HEK293 (cell line): ENCODE measurements around the gene CYP24A1.

Experiments
- YY1 ChIP-seq: fragments of 450-650 bp; formaldehyde crosslinking; IDR thresholded peaks from 2 replicates; pipeline ENCODE4 v1.5.1; 2018; ENCODE audit warnings: missing biosample characterization, missing genetic modification characterization
- ZBTB48 ChIP-seq: fragments of 450-650 bp; formaldehyde crosslinking; IDR thresholded peaks from 2 replicates; pipeline ENCODE4 v1.5.1; 2016; ENCODE audit warnings: missing biosample characterization, missing genetic modification characterization
- ZNF311 ChIP-seq: fragments of 450-650 bp; formaldehyde crosslinking; IDR thresholded peaks from 2 replicates; pipeline ENCODE4 v1.5.1; 2017; ENCODE audit warnings: missing biosample characterization, missing genetic modification characterization, borderline replicate concordance
- TF ChIP-seq, protein P1 (sequence below): fragments of 450-650 bp; formaldehyde crosslinking; IDR thresholded peaks from 2 replicates; pipeline ENCODE4 v1.5.1; 2016; ENCODE audit warnings: missing biosample characterization, missing genetic modification characterization
- TF ChIP-seq, protein P2 (sequence below): fragments of 450-650 bp; formaldehyde crosslinking; IDR thresholded peaks from 2 replicates; pipeline ENCODE4 v1.5.1; 2016; ENCODE audit warnings: missing biosample characterization, missing genetic modification characterization
- TF ChIP-seq, protein P3 (sequence below): fragments of 450-650 bp; formaldehyde crosslinking; IDR thresholded peaks from 2 replicates; pipeline ENCODE4 v1.5.1; 2017; ENCODE audit warnings: missing biosample characterization, missing genetic modification characterization

DNA sequence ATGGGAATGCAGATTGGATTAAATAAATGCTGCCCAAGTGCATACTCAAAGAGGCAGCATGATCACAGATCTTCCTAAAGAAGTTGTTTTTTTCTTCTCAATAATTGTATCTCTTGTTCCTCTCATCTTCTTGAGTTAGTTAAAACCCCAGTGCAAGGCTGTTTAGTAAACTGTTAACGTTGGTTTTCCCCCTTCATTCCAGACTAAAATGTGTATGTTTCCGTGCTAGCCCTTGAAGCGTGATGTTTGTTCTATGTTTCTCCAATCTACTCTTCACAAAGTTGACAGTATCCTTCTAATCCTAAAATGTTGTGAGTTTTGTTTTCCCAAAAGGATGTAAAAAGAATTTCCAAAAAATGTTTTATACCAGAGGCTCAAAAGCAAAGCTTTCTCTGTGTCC lies 15.6 kb downstream of the CYP24A1 start:
- TF ChIP-seq, protein P1, sequence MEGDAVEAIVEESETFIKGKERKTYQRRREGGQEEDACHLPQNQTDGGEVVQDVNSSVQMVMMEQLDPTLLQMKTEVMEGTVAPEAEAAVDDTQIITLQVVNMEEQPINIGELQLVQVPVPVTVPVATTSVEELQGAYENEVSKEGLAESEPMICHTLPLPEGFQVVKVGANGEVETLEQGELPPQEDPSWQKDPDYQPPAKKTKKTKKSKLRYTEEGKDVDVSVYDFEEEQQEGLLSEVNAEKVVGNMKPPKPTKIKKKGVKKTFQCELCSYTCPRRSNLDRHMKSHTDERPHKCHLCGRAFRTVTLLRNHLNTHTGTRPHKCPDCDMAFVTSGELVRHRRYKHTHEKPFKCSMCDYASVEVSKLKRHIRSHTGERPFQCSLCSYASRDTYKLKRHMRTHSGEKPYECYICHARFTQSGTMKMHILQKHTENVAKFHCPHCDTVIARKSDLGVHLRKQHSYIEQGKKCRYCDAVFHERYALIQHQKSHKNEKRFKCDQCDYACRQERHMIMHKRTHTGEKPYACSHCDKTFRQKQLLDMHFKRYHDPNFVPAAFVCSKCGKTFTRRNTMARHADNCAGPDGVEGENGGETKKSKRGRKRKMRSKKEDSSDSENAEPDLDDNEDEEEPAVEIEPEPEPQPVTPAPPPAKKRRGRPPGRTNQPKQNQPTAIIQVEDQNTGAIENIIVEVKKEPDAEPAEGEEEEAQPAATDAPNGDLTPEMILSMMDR (tag by site-specific recombination): no peak
- TF ChIP-seq, protein P2, sequence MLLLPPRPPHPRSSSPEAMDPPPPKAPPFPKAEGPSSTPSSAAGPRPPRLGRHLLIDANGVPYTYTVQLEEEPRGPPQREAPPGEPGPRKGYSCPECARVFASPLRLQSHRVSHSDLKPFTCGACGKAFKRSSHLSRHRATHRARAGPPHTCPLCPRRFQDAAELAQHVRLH (tag by site-specific recombination): no peak
- no peak for TF ChIP-seq YY1 (tag by site-specific recombination)
- TF ChIP-seq ZBTB48 (tag by site-specific recombination): no peak
- TF ChIP-seq ZNF311 (tag by site-specific recombination): no peak
- TF ChIP-seq, protein P3, sequence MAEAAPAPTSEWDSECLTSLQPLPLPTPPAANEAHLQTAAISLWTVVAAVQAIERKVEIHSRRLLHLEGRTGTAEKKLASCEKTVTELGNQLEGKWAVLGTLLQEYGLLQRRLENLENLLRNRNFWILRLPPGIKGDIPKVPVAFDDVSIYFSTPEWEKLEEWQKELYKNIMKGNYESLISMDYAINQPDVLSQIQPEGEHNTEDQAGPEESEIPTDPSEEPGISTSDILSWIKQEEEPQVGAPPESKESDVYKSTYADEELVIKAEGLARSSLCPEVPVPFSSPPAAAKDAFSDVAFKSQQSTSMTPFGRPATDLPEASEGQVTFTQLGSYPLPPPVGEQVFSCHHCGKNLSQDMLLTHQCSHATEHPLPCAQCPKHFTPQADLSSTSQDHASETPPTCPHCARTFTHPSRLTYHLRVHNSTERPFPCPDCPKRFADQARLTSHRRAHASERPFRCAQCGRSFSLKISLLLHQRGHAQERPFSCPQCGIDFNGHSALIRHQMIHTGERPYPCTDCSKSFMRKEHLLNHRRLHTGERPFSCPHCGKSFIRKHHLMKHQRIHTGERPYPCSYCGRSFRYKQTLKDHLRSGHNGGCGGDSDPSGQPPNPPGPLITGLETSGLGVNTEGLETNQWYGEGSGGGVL (tag by site-specific recombination): no peak
